ENCODE measurements around the gene HHEX. TPM values are rescaled to one million over a fixed set of nuclear protein-coding genes. Genes with fewer than 3 reads are reported as not detected.

The HHEX gene
- total and polyA plus RNA-seq, 10 of the 15 experiments (the other 5 are each of a cell fraction or from before 2014, with no cell fraction given): 3.9 to 32.8 (median 16.4) TPM

DNA sequence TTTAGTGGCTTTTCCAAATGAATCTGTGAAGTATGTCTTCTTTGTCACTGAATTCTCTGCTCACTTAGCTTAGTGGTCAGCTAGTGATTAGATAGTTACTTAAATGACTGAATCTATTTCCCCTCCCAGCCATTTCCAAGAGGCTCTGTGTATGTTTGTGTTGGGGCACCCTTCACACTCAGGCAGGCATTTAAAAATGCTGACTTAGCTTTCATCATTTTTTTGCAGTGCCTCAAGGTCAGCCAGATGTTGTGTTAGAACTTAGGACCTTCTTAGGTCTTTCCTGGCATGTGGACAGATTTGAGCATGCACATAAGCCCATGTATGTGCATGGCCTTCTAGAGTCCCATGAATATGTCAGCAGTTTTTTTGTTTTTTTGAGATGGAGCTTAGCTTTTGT, 25.4 kb upstream of the HHEX start (continued):
- TF ChIP-seq CBX3 (IDR thresholded peaks at IDR 0.05; ENCODE audit: borderline replicate concordance, low read depth) (no peak), ZNF207 (IDR thresholded peaks at IDR 0.05; ENCODE audit: borderline replicate concordance) (no peak)

- RAD21 ChIA-PET (ENCODE audit: unreplicated experiment): interaction anchor here (0.6 kb wide), 1 partner anchor 54 kb away, joined by 3 read pairs; no protein-coding TSS in a partner anchor
- H3K9me3 ChIP-seq (replicated peaks; ENCODE audit: control insufficient read depth, insufficient read depth, low read length): peaks cover 3% of the 10 kb centered on the region; the same call in 2 of the 3 replicates
- no peak overlapping the region for H3K9ac ChIP-seq (ENCODE audit: control insufficient read depth, insufficient read depth, low read length)
- intact Hi-C loops (cut with micrococcal nuclease; ENCODE audit: unreplicated experiment): no loop called here
- H4K20me1 ChIP-seq (ENCODE audit: control insufficient read depth, insufficient read depth): no peaks in the 10 kb centered on the region
- SMC1A ChIA-PET (ENCODE audit: uncharacterized antibody, unreplicated experiment): no interaction called here
- BruUV-seq (replicated peaks): no TSS peak
- H3K79me2 ChIP-seq (ENCODE audit: control insufficient read depth, insufficient read depth, low read length): no peaks in the 10 kb centered on the region
- POLR2A ChIA-PET: no interaction called here
- no peak for ATAC-seq
- no peaks in the 10 kb centered on the region for H3K4me1 ChIP-seq (ENCODE audit: control insufficient read depth, insufficient read depth, low read length)
- H2AFZ ChIP-seq (ENCODE audit: control insufficient read depth, low read depth, low read length): no peak overlapping the region
- in situ Hi-C loops (cut with MboI): no loop called here
- CTCF ChIA-PET: interaction anchor here (1.1 kb wide), 1 partner anchor 219 kb away, joined by 4 read pairs; no protein-coding TSS in a partner anchor
- DNase-seq (ENCODE audit: low read depth, low spot score): no peak
- TF ChIP-seq TCF12 (IDR thresholded peaks at IDR 0.05; ENCODE audit: low read depth, low read length) (no peak), KLF5 (IDR thresholded peaks at IDR 0.05; ENCODE audit: partially characterized antibody) (no peak), IRF4 (IDR thresholded peaks at IDR 0.05; ENCODE audit: low read depth, low read length) (no peak), MEF2A (IDR thresholded peaks at IDR 0.05; ENCODE audit: insufficient read depth, low read depth, low read length) (no peak), NR2C2 (IDR thresholded peaks at IDR 0.05; ENCODE audit: borderline replicate concordance, control insufficient read depth, insufficient read length, low read depth) (no peak), TAF1 (IDR thresholded peaks at IDR 0.05; ENCODE audit: borderline replicate concordance, low read depth, low read length) (no peak), RBBP5 (conservative IDR thresholded peaks at IDR 0.05) (no peak), MTA3 (IDR thresholded peaks at IDR 0.05; ENCODE audit: borderline replicate concordance, low read length) (no peak), RAD51 (IDR thresholded peaks at IDR 0.05) (no peak), FOS (IDR thresholded peaks at IDR 0.05; ENCODE audit: borderline replicate concordance, extremely low read depth, insufficient read length) (no peak), CBFB (IDR thresholded peaks at IDR 0.05; ENCODE audit: low read depth) (no peak), ASH2L (IDR thresholded peaks at IDR 0.05; ENCODE audit: borderline replicate concordance, low read depth) (no peak), CHD4 (IDR thresholded peaks at IDR 0.05) (no peak), ZNF217 (IDR thresholded peaks at IDR 0.05) (no peak)
- TF ChIP-seq, protein P1, sequence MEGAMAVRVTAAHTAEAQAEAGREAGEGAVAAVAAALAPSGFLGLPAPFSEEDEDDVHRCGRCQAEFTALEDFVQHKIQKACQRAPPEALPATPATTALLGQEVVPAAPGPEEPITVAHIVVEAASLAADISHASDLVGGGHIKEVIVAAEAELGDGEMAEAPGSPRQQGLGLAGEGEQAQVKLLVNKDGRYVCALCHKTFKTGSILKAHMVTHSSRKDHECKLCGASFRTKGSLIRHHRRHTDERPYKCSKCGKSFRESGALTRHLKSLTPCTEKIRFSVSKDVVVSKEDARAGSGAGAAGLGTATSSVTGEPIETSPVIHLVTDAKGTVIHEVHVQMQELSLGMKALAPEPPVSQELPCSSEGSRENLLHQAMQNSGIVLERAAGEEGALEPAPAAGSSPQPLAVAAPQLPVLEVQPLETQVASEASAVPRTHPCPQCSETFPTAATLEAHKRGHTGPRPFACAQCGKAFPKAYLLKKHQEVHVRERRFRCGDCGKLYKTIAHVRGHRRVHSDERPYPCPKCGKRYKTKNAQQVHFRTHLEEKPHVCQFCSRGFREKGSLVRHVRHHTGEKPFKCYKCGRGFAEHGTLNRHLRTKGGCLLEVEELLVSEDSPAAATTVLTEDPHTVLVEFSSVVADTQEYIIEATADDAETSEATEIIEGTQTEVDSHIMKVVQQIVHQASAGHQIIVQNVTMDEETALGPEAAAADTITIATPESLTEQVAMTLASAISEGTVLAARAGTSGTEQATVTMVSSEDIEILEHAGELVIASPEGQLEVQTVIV (IDR thresholded peaks at IDR 0.05; ENCODE audit: borderline replicate concordance, partially characterized antibody): no peak
- TF ChIP-seq, protein P2, sequence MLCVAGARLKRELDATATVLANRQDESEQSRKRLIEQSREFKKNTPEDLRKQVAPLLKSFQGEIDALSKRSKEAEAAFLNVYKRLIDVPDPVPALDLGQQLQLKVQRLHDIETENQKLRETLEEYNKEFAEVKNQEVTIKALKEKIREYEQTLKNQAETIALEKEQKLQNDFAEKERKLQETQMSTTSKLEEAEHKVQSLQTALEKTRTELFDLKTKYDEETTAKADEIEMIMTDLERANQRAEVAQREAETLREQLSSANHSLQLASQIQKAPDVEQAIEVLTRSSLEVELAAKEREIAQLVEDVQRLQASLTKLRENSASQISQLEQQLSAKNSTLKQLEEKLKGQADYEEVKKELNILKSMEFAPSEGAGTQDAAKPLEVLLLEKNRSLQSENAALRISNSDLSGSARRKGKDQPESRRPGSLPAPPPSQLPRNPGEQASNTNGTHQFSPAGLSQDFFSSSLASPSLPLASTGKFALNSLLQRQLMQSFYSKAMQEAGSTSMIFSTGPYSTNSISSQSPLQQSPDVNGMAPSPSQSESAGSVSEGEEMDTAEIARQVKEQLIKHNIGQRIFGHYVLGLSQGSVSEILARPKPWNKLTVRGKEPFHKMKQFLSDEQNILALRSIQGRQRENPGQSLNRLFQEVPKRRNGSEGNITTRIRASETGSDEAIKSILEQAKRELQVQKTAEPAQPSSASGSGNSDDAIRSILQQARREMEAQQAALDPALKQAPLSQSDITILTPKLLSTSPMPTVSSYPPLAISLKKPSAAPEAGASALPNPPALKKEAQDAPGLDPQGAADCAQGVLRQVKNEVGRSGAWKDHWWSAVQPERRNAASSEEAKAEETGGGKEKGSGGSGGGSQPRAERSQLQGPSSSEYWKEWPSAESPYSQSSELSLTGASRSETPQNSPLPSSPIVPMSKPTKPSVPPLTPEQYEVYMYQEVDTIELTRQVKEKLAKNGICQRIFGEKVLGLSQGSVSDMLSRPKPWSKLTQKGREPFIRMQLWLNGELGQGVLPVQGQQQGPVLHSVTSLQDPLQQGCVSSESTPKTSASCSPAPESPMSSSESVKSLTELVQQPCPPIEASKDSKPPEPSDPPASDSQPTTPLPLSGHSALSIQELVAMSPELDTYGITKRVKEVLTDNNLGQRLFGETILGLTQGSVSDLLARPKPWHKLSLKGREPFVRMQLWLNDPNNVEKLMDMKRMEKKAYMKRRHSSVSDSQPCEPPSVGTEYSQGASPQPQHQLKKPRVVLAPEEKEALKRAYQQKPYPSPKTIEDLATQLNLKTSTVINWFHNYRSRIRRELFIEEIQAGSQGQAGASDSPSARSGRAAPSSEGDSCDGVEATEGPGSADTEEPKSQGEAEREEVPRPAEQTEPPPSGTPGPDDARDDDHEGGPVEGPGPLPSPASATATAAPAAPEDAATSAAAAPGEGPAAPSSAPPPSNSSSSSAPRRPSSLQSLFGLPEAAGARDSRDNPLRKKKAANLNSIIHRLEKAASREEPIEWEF (IDR thresholded peaks at IDR 0.05; ENCODE audit: insufficient replicate concordance, low read depth, low read length): no peak
- H3K4me2 ChIP-seq (ENCODE audit: control insufficient read depth, insufficient read depth): no peak overlapping the region
- no peak for FAIRE-seq
- H3K4me3 ChIP-seq: no peak overlapping the region
- WGBS (ENCODE audit: insufficient coverage, insufficient replicate concordance, low lambda C conversion rate, missing lambda C conversion rate): 79% methylated on average over 6 of the region's 6 CpGs
- H3K36me3 ChIP-seq (ENCODE audit: control insufficient read depth in 2 of 2, insufficient read depth in 2 of 2, low read length in 1 of 2): no peaks in the 10 kb centered on the region
- no peaks in the 10 kb centered on the region for H3K27me3 ChIP-seq (replicated peaks in 1 of 2; ENCODE audit: control insufficient read depth in 2 of 2, insufficient read depth in 2 of 2, low read length in 1 of 2)
- no peak overlapping the region for H3K27ac ChIP-seq (ENCODE audit: control insufficient read depth, insufficient read depth)
These were observed 22.7 kb upstream of the HHEX start for GRCh38 chr10:92667078-92667477.
